Measurements from ENCODE around the gene CAMTA1.

The CAMTA1 gene

DNA sequence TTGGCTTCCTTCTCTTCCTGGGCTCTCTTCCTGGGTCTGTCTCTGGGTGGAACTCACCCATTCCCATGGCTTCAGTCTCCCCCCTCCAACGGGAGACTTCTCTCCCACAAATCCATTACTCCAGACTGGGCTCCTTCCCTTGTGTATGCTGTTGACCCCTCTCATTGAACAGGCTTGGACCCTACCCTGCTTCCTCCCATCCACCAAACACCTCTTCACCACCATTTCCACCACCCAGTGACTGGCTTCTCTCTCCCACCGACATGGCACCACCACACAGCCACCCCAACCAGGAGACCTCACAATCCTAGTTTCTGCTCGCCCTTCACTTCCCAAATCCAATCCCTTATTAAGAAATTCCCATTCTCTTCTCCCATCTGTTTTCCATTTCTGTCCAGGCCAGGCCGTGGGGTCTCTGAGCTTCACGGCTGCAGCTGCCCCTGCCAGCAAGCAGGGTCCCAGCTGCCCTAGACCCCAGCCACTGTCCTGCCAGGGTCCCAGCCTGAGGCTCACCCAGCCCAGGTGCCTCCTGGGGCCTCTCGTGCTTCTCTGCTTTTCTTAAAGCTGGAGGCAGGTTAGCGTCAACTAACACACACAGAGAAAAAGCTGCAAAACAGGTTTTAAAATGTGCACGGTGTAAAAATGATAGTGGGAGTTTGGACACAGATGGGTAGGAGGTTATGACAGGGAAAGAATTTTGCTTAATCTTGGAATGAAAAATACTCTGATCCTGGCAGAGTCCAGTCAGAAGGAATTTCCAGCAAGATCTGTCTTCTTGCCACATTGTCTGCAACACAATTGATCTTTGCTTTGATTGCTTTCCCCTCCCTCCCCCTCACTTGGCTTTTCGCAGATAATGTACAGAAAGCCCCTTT, 602.0 kb downstream of the CAMTA1 start:
- in situ Hi-C loops (cut with MboI; ENCODE audit: low sequenced_read_pairs) = no loop called here

DNA sequence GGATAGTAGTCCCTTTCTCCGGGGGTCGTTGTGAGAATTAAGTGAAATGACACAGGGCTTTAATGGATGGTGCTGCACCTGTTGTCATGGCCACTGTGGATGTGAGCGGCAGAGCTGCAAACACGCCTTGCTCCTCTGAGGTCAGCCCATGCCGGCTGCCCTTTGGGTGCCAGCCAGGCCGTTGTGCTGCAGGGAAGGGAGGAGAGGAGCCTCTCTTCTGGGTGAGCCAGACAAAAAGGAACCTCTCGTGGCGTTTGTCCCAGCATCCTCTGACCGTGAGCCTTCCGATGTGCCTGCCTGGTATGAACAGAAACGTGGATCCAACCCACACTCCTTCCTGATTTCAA, 602.9 kb downstream of the CAMTA1 start:
- in situ Hi-C loops (cut with MboI; ENCODE audit: low sequenced_read_pairs) = no loop called here

DNA sequence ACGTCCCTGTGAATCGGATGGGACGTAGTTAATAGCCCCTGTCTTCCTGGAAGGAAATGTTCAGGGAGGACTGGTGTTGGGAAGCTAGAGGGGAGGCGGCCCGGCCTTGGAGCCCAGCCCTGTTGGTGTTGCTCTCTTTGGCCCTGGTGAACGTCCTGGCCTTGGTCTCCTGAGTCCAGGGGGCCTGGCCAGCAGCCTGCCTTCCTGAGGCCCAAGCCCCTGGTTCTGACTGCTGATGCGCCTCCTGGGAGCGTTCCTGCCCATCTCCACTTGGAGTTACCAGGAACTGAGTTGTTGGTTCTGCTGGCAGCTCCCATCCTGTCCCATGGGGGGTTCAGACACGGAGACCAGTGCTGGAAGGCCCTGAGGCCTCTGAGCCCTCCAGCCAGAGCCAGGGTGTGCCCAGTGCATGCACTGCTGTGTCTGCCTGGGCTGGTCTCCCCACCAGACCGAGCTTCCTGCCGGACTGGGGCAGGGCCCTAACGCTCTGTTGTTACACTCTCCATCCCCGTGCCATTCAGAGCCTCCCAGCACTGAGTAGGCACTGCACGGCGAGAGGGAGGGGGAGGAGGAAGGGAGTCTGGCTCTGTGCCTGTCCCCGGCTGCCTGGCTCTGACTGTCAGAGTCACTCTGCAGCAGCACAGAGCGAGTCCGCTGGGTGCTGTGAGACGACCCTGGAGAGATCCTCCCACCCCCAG, 603.4 kb downstream of the CAMTA1 start:
- in situ Hi-C loops (cut with MboI; ENCODE audit: low sequenced_read_pairs) = no loop called here

DNA sequence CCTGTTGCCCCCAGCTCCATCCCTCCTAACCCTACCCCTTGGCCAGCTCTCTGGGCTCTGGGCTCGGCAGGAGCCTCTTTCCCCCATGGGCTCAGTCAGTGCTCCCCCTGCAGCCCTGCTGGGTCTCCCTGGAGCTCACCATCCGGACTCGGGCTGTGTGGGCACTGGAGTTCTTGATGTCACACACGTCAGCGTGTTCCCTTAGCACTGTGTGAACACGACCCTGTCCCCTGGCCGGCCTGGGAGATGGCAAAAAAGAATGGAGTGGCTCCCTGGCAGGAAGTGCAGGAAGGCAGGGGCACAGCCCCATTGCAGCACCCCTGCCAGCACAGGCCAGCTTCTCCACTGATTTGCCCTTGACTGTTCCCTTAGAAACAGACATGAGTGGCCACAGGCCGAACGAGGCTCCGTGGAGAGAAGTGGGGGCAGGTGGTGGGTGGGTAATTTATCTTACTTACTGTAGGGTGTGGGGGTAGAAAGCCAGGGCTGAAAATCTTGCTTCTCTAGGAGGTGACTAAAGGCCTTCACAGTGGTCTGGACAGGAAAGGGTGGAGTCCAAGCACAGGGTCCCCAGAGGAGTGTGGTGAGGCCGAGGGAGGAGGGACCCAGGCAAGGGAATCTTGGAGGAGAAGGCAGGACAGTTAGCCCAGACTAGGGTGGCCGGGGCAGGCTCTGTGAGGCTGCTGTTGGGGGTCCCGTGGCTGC, 604.1 kb downstream of the CAMTA1 start:
- in situ Hi-C loops (cut with MboI; ENCODE audit: low sequenced_read_pairs) = no loop called here

DNA sequence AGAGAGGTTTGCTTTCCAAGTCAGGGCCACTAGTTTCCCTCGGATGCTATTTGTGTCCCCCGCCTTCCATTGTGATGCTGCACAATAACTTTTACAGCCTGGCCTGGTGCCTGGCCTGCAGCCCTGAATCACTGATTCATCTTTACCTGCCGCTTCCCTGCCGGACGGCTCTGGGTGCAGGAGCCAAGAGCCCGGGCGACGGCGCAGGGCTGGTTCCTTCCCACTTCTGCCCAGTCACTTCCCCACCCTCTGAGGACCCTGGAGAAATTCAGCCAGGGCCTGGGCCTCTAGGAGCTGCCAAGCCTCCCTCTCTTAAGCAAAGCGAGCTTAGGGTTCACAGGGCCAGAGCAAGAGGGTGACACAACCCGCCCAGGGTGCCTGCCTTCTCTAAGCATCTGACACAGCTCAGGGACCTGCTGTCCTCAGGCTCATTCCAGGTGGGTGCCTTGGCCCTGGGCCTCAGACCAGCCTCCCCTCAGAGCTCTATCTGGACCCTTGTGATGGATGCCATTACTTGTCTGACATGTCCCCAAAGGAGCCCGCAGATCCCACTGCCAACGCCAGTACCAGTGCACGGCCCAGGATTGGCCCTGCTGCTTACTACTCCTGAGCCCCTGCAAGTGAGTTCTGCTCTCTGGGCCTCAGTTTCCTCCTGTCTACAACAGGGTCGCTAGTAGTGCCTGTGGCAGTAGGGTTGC, 604.8 kb downstream of the CAMTA1 start:
- in situ Hi-C loops (cut with MboI; ENCODE audit: low sequenced_read_pairs) = no loop called here

DNA sequence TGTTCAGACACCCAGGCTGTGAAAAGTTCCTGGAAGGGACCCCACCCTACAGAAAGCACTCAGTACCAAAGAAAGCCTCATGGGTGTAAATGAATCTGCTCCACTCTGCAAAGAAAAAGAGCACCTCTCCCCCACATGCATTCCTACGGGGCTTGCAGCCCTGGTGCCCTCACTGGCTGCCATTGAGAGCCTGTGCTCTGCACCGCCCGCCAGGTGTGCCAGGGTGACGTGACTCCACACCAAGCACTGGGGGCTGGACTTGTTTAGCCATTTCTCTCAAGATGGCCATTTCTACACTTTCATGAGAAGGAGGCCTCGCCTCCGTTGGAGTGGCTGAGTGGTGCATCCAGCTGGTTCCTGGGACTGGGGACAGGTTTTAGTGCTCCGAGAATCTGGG, 605.3 kb downstream of the CAMTA1 start:
- in situ Hi-C loops (cut with MboI; ENCODE audit: low sequenced_read_pairs) = no loop called here

DNA sequence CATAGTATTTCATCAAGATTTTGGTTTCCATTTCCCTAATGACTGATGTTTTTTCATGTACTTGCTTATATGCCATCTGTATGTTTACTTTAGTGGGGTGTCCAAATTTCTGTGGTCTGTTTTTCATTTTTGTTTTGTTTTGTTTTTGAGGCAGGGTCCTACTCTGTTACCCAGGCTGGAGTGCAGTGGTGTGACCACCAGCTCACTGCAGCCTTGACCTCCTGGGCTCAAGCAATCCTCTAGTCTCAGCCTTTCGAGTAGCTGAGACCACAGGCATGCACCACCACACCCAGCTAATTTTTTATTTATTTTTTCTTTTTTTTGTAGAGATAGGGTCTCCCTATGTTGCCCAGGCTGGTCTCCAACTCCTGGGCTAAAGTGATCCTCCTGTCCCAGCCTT, 607.9 kb downstream of the CAMTA1 start:
- in situ Hi-C loops (cut with MboI; ENCODE audit: low sequenced_read_pairs) = no loop called here

DNA sequence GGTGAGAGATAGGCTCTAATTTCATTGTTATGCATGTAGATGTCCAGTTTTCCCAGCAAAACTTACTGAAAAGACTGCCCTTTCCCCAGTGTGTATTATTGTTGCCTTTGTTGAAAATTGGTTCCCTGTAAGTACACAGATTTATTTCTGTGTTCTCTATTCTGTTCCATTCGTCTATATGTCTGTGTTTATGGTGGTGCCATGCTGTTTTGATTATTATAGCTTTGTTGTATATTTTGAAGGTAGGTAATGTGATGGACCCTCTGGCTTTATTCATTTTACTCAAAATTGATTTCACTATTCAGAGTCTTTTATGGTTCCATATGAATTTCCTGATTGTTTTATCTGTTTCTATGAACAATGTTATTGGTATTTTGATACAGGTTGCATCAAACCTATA, 610.0 kb downstream of the CAMTA1 start:
- in situ Hi-C loops (cut with MboI; ENCODE audit: low sequenced_read_pairs) = no loop called here

DNA sequence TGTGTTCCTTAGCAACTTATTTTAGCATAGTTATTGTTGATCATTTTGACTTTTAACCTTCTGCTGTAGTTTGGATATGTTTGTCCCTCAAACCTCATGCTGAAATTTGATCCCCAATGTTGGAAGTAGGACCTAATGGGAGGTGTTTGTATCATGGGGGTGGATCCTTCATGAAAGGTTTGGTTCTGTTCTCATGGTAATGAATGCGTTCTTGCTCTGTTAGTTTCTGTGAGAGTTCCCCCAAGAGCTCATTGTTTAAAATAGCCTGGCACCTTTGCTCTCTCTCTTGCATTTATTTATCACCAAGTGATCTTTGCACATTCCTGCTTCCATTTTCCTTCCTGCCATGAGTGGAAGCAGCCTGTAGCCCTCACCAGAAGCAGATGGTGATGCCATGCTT, 613.7 kb downstream of the CAMTA1 start:
- in situ Hi-C loops (cut with MboI; ENCODE audit: low sequenced_read_pairs) = no loop called here

DNA sequence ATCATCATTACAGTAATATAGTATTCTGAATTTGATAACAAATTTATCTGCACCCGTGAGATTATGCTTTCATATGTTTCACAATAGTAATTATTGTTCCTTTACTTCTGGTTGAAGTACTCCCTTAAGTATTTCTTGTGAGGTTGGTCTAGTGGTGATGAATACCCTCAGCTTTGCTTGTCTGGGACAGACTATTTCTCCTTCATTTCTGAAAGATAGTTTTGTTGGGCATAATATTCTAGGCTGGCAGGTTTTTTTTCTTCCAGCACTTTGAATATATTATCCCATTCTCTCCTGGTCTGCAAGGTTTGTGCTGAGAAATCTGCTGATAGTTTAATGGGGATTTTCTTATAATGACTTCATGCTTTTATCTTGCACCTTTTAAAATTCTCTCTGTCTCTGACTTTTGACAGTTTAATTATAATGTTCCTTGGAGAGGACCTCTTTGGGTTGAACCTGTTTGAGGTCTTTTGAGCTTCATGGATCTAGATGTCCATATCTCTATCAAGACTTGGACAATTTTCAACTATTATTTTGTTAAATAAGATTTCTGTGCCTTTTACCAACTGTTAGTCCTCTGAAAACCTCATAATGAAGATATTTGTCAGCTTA, 614.4 kb downstream of the CAMTA1 start:
- in situ Hi-C loops (cut with MboI; ENCODE audit: low sequenced_read_pairs) = no loop called here

DNA sequence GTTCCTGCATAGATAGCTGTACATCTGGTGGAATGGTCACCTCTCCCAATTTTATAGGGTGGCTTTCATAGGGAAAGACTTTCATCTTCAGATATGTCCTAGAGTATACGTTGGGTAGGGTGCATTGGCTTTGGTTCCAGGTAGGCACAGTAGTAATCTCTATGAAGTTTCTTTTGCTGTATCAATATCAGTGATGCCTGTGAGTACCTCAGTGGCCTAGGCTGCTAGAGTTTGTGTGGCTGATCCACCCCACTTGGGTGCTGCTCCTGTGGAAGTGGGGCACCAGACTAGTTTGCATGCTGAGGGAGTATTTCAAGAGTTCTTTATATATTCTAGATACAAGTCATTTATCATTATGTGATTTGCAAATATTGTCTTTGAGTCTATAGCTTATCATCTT, 615.3 kb downstream of the CAMTA1 start:
- in situ Hi-C loops (cut with MboI; ENCODE audit: low sequenced_read_pairs) = no loop called here

DNA sequence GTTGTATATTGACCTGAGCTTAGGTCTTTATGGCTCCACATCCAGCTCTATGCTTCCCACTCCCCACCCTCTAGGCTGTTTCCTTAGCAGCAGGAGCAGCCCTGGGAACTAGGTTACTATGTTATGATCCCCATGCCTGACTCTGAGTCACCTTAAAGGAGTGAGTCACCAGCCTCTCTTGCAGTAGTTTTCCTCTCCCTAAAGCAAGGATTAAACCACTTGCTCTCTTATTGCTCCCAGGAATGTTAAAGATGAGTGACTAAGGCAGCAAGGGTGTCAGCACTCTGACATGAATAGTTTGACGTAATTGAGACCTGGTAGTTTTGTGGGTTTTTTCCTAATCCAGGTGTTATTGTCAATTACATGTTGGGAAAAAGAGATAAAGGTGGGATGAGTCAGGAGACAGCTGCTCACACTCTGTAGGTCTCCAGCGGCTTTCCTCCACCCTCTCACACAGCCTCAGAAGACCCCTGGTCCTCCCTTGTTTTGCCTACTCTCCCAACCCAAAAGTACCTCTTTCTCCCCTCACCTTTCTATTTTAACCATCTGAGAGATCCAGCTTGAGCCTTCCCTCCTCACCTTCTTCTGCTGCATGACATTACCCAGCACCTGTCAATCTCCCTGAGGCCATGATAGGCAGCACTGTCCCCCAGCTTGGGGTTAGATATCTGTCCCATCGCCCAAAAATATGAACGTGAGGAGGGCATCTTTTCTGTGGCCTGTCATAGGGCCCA, 616.7 kb downstream of the CAMTA1 start:
- in situ Hi-C loops (cut with MboI; ENCODE audit: low sequenced_read_pairs) = no loop called here

DNA sequence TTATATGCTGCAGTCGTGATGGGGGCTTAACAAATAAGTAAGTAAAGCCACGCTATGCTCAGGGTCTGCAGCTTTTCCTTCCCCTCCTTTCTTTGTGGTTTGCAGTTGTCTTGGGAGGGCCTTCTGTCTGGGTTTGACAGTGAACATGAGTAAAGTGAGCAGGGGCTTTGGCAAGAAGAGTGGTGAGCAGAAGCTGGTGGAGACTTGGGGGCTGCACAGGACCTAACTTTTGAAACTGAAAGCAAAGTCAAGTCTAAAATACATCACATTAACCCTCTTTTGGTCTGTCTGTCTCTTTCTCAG, 617.2 kb downstream of the CAMTA1 start:
- in situ Hi-C loops (cut with MboI; ENCODE audit: low sequenced_read_pairs) = no loop called here

DNA sequence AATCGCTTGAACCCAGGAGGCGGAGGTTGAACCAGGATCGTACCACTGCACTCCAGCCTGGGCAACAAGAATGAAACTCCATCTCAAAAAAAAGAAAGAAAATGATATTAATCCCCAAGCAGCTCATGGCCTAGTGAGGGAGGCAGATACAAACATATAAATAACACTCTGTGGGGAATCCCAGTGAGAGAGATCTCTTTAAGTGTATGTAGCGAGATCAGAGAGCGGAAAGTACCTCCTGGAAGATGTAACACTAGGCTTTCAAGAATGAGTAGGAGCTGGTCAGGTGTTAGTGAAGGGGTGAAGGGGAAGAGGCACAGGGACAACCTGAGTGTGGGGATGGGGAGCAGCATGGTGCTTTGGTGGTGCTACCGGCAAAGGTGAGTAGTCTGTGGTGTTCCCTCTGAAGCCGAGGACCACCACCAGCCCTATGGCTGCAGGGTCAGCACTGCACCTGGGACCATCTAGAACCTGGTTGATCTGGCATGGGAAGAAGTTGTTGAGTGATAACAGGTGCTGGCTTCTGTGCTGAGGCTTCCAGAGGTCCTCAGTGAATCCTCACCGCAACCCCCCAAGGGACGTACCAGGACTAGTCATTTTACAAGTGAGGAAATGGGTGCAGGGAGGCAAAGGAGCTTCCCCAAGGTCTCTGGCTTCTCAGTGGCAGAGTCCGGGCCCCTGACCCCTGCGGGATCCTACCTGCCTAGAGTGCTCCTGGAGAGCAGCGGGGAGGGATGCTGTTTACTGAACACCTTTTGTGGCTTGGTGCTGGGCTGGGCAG, 618.2 kb downstream of the CAMTA1 start:
- in situ Hi-C loops (cut with MboI; ENCODE audit: low sequenced_read_pairs) = no loop called here

DNA sequence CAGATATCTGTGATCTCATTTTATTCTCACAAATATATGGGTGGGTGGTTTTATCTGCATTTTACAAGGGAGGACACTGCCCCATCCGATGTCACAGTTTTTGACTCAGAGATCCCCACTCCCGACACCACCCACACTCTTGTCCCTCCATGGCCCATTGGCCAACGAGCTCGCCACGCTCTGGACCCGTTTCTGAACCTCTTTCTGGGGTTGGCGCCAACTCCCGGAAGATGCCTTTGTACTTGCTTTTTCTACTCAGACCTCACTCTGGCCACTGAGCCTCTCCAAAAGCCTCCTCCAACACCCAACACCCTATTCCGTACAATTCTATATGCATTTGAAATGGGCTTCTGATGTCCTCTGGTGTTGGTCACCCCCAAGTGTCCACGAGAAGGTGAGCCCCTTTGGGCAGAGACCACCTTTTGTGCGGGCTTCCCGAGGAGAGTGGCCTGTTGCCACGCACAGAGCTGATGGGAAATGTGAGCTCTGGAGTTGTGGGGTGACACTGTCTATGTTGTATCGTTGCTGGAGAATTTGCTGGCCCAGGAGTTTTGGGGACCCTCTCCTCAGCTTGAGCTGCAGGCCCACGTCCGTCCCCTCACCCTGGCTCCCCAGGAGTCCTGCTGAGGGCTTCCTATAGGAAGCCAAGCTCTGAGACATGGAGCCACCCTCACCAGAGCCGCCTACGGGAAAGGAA, 618.9 kb downstream of the CAMTA1 start:
- in situ Hi-C loops (cut with MboI; ENCODE audit: low sequenced_read_pairs) = no loop called here

DNA sequence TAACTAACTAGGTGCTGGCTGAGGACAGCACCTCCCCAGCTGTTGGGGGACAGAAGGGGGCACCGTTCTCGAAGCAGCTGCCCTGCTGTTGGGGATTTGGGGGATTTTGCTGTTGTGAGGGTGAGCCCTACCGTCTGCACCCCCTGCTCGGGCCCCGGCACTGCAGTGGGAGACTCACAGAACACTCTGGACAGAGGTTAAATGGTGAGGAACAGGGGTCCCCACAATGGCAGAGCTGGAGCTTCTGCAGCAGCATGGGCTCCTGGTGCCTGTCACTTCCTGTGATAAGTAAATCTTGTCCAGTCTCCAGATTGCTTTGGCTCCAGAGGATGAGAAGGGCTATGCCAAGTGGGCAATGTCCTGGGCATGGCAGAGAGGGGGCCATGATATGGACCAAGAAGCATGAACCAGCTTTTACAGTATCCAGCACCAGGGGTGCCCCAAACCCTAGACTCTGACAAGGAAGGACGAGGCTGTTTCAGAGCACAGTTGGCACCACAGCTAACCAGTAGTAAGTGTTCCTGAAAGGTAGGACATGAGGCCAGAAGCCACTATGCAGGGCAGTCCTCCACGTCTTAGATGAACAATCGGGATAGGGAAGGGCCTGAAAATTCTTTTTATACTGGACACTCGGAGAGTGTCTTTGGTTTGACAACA, 620.7 kb downstream of the CAMTA1 start:
- in situ Hi-C loops (cut with MboI; ENCODE audit: low sequenced_read_pairs) = no loop called here

DNA sequence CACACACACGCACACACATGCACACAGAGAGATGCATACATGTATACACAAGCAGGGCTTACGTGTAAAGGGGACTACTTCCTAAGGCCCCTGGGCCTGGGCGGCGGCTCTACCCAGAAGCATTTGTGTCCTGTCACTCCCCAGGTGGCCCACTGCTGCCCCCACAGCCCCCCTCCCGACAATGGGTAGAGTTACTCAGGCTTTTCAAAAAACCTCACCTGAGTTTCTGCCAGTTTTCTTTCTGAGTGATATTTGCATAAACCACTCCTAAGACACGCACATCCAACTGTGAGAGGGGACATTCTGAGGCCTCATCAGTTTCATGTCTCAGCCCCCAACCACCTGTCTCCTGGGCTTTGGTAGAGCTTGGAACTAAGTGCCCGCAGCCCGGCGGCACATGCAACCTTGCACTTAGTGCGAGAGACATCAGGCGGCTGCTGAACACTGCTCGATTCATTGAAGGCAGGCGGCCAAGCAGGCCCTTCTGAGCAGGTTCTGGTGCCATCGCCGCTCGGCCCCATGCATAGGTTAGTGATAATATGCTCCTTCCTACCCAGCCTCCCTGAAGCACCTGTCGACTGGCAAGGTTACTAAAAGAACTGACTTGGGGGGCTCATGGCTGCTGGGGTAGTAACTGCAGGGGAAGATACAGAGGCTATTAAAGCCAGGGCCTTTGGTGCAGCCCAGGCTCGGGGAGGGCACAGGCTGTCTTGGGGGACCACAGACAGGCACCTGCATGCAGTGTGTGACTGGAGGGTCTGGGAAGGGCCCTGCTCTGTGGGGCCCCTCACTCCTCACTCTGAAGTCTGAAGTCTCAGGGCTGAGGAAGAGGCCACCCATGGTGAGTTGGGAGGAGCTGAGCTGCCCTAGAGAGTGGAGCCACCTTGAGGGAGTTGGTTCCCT, 621.6 kb downstream of the CAMTA1 start:
- in situ Hi-C loops (cut with MboI; ENCODE audit: low sequenced_read_pairs) = no loop called here

DNA sequence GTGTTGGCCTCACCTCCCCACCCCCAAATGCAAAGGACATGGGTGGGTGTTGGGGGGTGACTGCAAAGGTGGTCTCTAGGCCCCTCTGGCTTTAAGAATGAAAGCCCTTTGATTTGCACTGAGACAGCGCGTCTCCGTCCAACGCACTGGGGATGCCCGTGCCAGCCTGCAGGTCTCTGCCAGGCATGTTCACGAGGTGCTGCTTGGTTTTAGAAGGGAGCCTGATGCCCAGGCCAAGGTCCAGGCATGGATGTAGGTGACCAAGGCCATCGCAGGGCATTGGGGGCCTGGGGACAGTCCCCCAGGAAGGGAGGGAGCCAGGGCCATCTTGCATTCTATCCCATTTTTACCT, 622.3 kb downstream of the CAMTA1 start:
- in situ Hi-C loops (cut with MboI; ENCODE audit: low sequenced_read_pairs) = no loop called here
